K562 (cell line): ENCODE results near the gene MOB3C.

Experiments
- ARHGAP35 ChIP-seq: fragments of 450-650 bp; IDR thresholded peaks from 2 replicates; pipeline ENCODE4 v1.6.1; 2018; ENCODE audit not compliant: partially characterized antibody
- ETS1 ChIP-seq: conservative IDR thresholded peaks from 2 replicates; pipeline ENCODE4 v1.6.1; 2011; ENCODE audit warnings: low read depth, mild to moderate bottlenecking, low read length; ENCODE audit not compliant: control insufficient read depth
- ETS2 ChIP-seq: IDR thresholded peaks from 2 replicates; pipeline ENCODE4 v1.6.1; 2016; ENCODE audit warnings: borderline replicate concordance, missing genetic modification characterization, mild to moderate bottlenecking, moderate library complexity, missing compliant biosample characterization; ENCODE audit not compliant: poor library complexity, severe bottlenecking
- ETV6 ChIP-seq, 3 experiments: fragments of 150-350 bp in 1 of 3; sonication (generic) in 1 of 3; formaldehyde crosslinking in 1 of 3; IDR thresholded peaks; 2 replicates each; pipeline versions ENCODE4 v1.6.1 to v1.8.0; 2014 to 2022; ENCODE audit warnings: borderline replicate concordance in 2 of 3, low read depth in 2 of 3, antibody characterized with exemption in 1 of 3, low read length in 1 of 3, mild to moderate bottlenecking in 1 of 3, missing genetic modification reagents in 1 of 3
- EZH2 ChIP-seq: IDR thresholded peaks from 2 replicates; pipeline ENCODE4 v1.6.1; 2012; ENCODE audit warnings: low read depth, mild to moderate bottlenecking, inconsistent platforms, low read length, borderline replicate concordance
- GABPA ChIP-seq: fragments of 200-800 bp; sonication (Bioruptor generic); conservative IDR thresholded peaks from 2 replicates; pipeline ENCODE4 v1.6.1; 2016; ENCODE audit warnings: low read depth, missing genetic modification characterization, missing compliant biosample characterization
- MNT ChIP-seq, 2 experiments: fragments of 450-650 bp; conservative IDR thresholded peaks; 2 replicates each; pipeline ENCODE4 v1.6.1; 2017; ENCODE audit warnings: mild to moderate bottlenecking in 2 of 2, moderate library complexity in 2 of 2
- MTA3 ChIP-seq: fragments of 450-650 bp; formaldehyde crosslinking; IDR thresholded peaks from 2 replicates; pipeline ENCODE4 v1.6.1; 2017; ENCODE audit warnings: mild to moderate bottlenecking, borderline replicate concordance
- NONO ChIP-seq, 2 experiments: fragments of 200-400 bp in 1 of 2; fragments of 450-650 bp in 1 of 2; formaldehyde crosslinking in 1 of 2; IDR thresholded peaks; 2 replicates each; pipeline ENCODE4 v1.6.1; 2017; ENCODE audit warnings: low read depth in 2 of 2, mild to moderate bottlenecking in 2 of 2, moderate library complexity in 2 of 2, low read length in 1 of 2
- TAF7 ChIP-seq: fragments of 450-650 bp; IDR thresholded peaks from 2 replicates; pipeline ENCODE4 v1.6.1; 2016; ENCODE audit warnings: missing genetic modification characterization, missing compliant biosample characterization
- TGIF2 ChIP-seq: sonication (generic); formaldehyde crosslinking; IDR thresholded peaks from 2 replicates; pipeline ENCODE4 v1.8.1; 2022; ENCODE audit warnings: mild to moderate bottlenecking, missing genetic modification reagents, moderate library complexity
- XRCC3 ChIP-seq: fragments of 450-650 bp; IDR thresholded peaks from 2 replicates; pipeline ENCODE4 v1.6.1; 2017; ENCODE audit warnings: mild to moderate bottlenecking, moderate library complexity
- ZNF232 ChIP-seq: sonication (generic); formaldehyde crosslinking; IDR thresholded peaks from 2 replicates; pipeline ENCODE4 v1.8.0; 2022; ENCODE audit warnings: mild to moderate bottlenecking, missing genetic modification reagents
- ZNF699 ChIP-seq: fragments of 250-450 bp; sonication (Bioruptor Pico); IDR thresholded peaks from 2 replicates; pipeline ENCODE4 v1.8.0; 2021; ENCODE audit warnings: mild to moderate bottlenecking, moderate library complexity; ENCODE audit not compliant: insufficient replicate concordance

- no peak for TF ChIP-seq XRCC3
- no peak for TF ChIP-seq MTA3
- TF ChIP-seq ARHGAP35, result no peak
- no peak for TF ChIP-seq TGIF2 (CRISPR knock-in tag)
- no peak for TF ChIP-seq ZNF699
- TF ChIP-seq EZH2, result no peak
- TF ChIP-seq TAF7 (tag), result no peak
- no peak for TF ChIP-seq GABPA (tag)
- no peak for TF ChIP-seq NONO (IDR thresholded peaks at IDR 0.05; ENCODE audit: low read depth in 2 of 2, low read length in 1 of 2)
- TF ChIP-seq ETV6 (IDR thresholded peaks at IDR 0.05; ENCODE audit: borderline replicate concordance in 1 of 2, low read depth in 2 of 2, low read length in 1 of 2), result no peak
- TF ChIP-seq ETV6 (CRISPR knock-in tag; IDR thresholded peaks at IDR 0.05; ENCODE audit: borderline replicate concordance), result no peak
- no peak for TF ChIP-seq ETS2 (tag)
- TF ChIP-seq ETS1, result no peak
- no peak for TF ChIP-seq ZNF232 (CRISPR knock-in tag)
- no peak for TF ChIP-seq MNT (conservative IDR thresholded peaks at IDR 0.05)
Observed at GRCh38 chr1:46562498-46562897, 54.1 kb downstream of the MOB3C start.
